H1 (cell line): ENCODE data around the gene CREB3L1. TPM values are rescaled to one million over a fixed set of nuclear protein-coding genes. Genes with fewer than 3 reads are reported as not detected.

Source experiments
- CTCF ChIA-PET: fragments of 300-600 bp; sonication (Branson Sonifier 250); formaldehyde crosslinking; loops from one replicate; lab custom pipeline; 2021; ENCODE audit not compliant: partially characterized antibody; lab: Charles Lee
- POLR2A ChIA-PET: fragments of 300-600 bp; sonication (Branson Sonifier 250); formaldehyde crosslinking; loops from one replicate; lab custom pipeline; 2021; ENCODE audit warnings: inconsistent platforms; ENCODE audit not compliant: partially characterized antibody; lab: Charles Lee
- DNase-seq, 2 experiments: peaks; one replicate each; pipeline versions ENCODE4 v3.0.0 to v3.0.0-alpha.2; 2010 to 2022; ENCODE audit warnings: low spot score in 2 of 2, low read depth in 1 of 2, mixed read lengths in 1 of 2
- FAIRE-seq: peaks from 2 replicates; lab custom pipeline; 2011; peaks lifted over from hg19 to GRCh38; lab: Jason Lieb, UNC
- H2AFZ ChIP-seq: 2 replicates; pipeline ENCODE4 v1.8.1; 2012; ENCODE audit warnings: low read length, inconsistent platforms
- H2AK5ac ChIP-seq: 2 replicates; pipeline ENCODE4 v1.6.1; 2013; ENCODE audit warnings: low read depth, low read length
- H2BK120ac ChIP-seq: replicated peaks from 2 replicates; pipeline ENCODE3; 2013; ENCODE audit warnings: low read depth, low read length, inconsistent platforms
- H2BK12ac ChIP-seq: 2 replicates; pipeline ENCODE4 v1.6.1; 2013; ENCODE audit warnings: low read depth, low read length
- H2BK15ac ChIP-seq: 2 replicates; pipeline ENCODE4 v1.6.1; 2013; ENCODE audit warnings: low read length
- H2BK20ac ChIP-seq: 2 replicates; pipeline ENCODE4 v1.6.1; 2013; ENCODE audit warnings: low read length
- H2BK5ac ChIP-seq: 2 replicates; pipeline ENCODE4 v1.6.1; 2013; ENCODE audit warnings: low read depth, low read length
- H3K14ac ChIP-seq: 2 replicates; pipeline ENCODE4 v1.6.1; 2013; ENCODE audit warnings: inconsistent platforms; ENCODE audit not compliant: insufficient read length
- H3K18ac ChIP-seq: 2 replicates; pipeline ENCODE4 v1.6.1; 2013; ENCODE audit warnings: low read length; ENCODE audit errors: extremely low read depth
- H3K23ac ChIP-seq: 2 replicates; pipeline ENCODE4 v1.6.1; 2013; ENCODE audit warnings: inconsistent platforms; ENCODE audit not compliant: insufficient read length
- H3K23me2 ChIP-seq: 2 replicates; pipeline ENCODE4 v1.6.1; 2013; ENCODE audit warnings: low read depth, low read length
- H3K27ac ChIP-seq: 2 replicates; pipeline ENCODE4 v1.6.1; 2011; ENCODE audit warnings: low read depth, low read length, inconsistent platforms
- H3K27me3 ChIP-seq, 4 experiments: replicated peaks in 1 of 4; 1 replicate in 1 of 4; 2 replicates in 3 of 4; pipeline versions ENCODE4 v1.6.1 to v1.8.1; 2011 to 2013; ENCODE audit warnings: low read length in 3 of 4, mild to moderate bottlenecking in 3 of 4, inconsistent platforms in 2 of 4, mixed read lengths in 2 of 4, moderate library complexity in 1 of 4; ENCODE audit not compliant: control insufficient read depth in 3 of 4, insufficient read depth in 3 of 4; ENCODE audit errors: extremely low read depth in 1 of 4
- H3K36me3 ChIP-seq, 4 experiments: 2 replicates each; pipeline versions ENCODE4 v1.6.1 to v1.8.1; 2011 to 2013; ENCODE audit warnings: mild to moderate bottlenecking in 4 of 4, low read length in 3 of 4, moderate library complexity in 2 of 4, control low read depth in 1 of 4, inconsistent platforms in 1 of 4; ENCODE audit not compliant: insufficient read depth in 4 of 4, control insufficient read depth in 2 of 4
- H3K4ac ChIP-seq: replicated peaks from 2 replicates; pipeline ENCODE3; 2013; ENCODE audit warnings: low read length, low read depth, mixed read lengths, inconsistent platforms; ENCODE audit not compliant: insufficient read length
- H3K4me1 ChIP-seq, 4 experiments: replicated peaks in 1 of 4; 1 replicate in 1 of 4; 2 replicates in 3 of 4; pipeline versions ENCODE4 v1.6.1 to v1.8.1; 2011 to 2013; ENCODE audit warnings: low read length in 3 of 4, inconsistent platforms in 2 of 4, mixed read lengths in 1 of 4; ENCODE audit not compliant: insufficient read depth in 4 of 4, control insufficient read depth in 3 of 4
- H3K4me2 ChIP-seq, 2 experiments: 2 replicates each; pipeline versions ENCODE4 v1.6.1 to v1.8.1; 2011 to 2013; ENCODE audit warnings: low read depth in 2 of 2, low read length in 2 of 2, control low read depth in 1 of 2, inconsistent platforms in 1 of 2, mild to moderate bottlenecking in 1 of 2; ENCODE audit not compliant: insufficient read depth in 1 of 2
- H3K4me3 ChIP-seq, 4 experiments: fragments of 200-600, 300-600 bp in 1 of 4; sonication (generic), shearing (Covaris generic), sonication (Bioruptor Twin) in 1 of 4; 2 replicates each; pipeline versions ENCODE4 v1.5.1 to v1.8.1; 2011 to 2016; ENCODE audit warnings: low read length in 4 of 4, low read depth in 3 of 4, control low read depth in 2 of 4, inconsistent platforms in 2 of 4, mild to moderate bottlenecking in 2 of 4, mixed read lengths in 1 of 4, moderate library complexity in 1 of 4; ENCODE audit not compliant: insufficient read depth in 2 of 4; ENCODE audit errors: extremely low read depth in 1 of 4
- H3K56ac ChIP-seq: replicated peaks from 2 replicates; pipeline ENCODE3; 2013; ENCODE audit warnings: low read depth, mild to moderate bottlenecking, mixed read lengths, low read length, inconsistent platforms; ENCODE audit not compliant: insufficient read length
- H3K79me1 ChIP-seq: 2 replicates; pipeline ENCODE4 v1.6.1; 2013; ENCODE audit warnings: low read depth, low read length, control low read depth
- H3K79me2 ChIP-seq, 2 experiments: 2 replicates each; pipeline versions ENCODE4 v1.6.1 to v1.8.1; 2012 to 2013; ENCODE audit warnings: low read length in 2 of 2, mild to moderate bottlenecking in 2 of 2, inconsistent platforms in 1 of 2; ENCODE audit not compliant: insufficient read depth in 2 of 2, control insufficient read depth in 1 of 2
- H3K9ac ChIP-seq, 4 experiments: replicated peaks in 1 of 4; 1 replicate in 1 of 4; 2 replicates in 3 of 4; pipeline versions ENCODE4 v1.6.1 to v1.8.1; 2011 to 2013; ENCODE audit warnings: low read depth in 3 of 4, low read length in 3 of 4, control low read depth in 2 of 4, mild to moderate bottlenecking in 2 of 4, moderate library complexity in 2 of 4, inconsistent platforms in 1 of 4; ENCODE audit errors: extremely low read depth in 1 of 4
- H3K9me3 ChIP-seq, 2 experiments: 2 replicates each; pipeline versions ENCODE4 v1.6.1 to v1.8.1; 2012 to 2013; ENCODE audit warnings: mild to moderate bottlenecking in 2 of 2, moderate library complexity in 2 of 2, control low read depth in 1 of 2, inconsistent platforms in 1 of 2, low read depth in 1 of 2, low read length in 1 of 2, mixed read lengths in 1 of 2; ENCODE audit not compliant: insufficient read depth in 2 of 2
- H4K20me1 ChIP-seq, 2 experiments: replicated peaks in 1 of 2; 2 replicates each; pipeline versions ENCODE3 to v1.8.1; 2011 to 2013; ENCODE audit warnings: inconsistent platforms in 2 of 2, low read length in 2 of 2, mild to moderate bottlenecking in 1 of 2; ENCODE audit not compliant: insufficient read depth in 2 of 2, control insufficient read depth in 1 of 2
- H4K5ac ChIP-seq: 2 replicates; pipeline ENCODE4 v1.6.1; 2013; ENCODE audit warnings: low read length, low read depth, mixed read lengths, inconsistent platforms; ENCODE audit not compliant: insufficient read length
- H4K8ac ChIP-seq: 2 replicates; pipeline ENCODE4 v1.8.0; 2013; ENCODE audit warnings: mild to moderate bottlenecking, moderate library complexity, low read length, inconsistent platforms; ENCODE audit not compliant: insufficient read depth; ENCODE audit errors: extremely low read depth
- H4K91ac ChIP-seq: replicated peaks from 2 replicates; pipeline ENCODE3; 2013; ENCODE audit warnings: low read length, mixed read lengths, inconsistent platforms; ENCODE audit not compliant: insufficient read length
- CHD1 ChIP-seq: IDR thresholded peaks from 2 replicates; pipeline ENCODE4 v1.6.1; 2012; ENCODE audit warnings: low read depth, low read length, improper control_type of control experiment
- JUN ChIP-seq: IDR thresholded peaks from 2 replicates; pipeline ENCODE4 v1.6.1; 2011; ENCODE audit warnings: low read depth, mild to moderate bottlenecking, improper control_type of control experiment, low read length
- JUND ChIP-seq: IDR thresholded peaks from 2 replicates; pipeline ENCODE4 v1.6.1; 2011; ENCODE audit warnings: mild to moderate bottlenecking, improper control_type of control experiment, low read length
- TBP ChIP-seq: IDR thresholded peaks from 2 replicates; pipeline ENCODE4 v1.6.1; 2011; ENCODE audit warnings: low read depth, low read length, improper control_type of control experiment
- TEAD4 ChIP-seq: IDR thresholded peaks from 2 replicates; pipeline ENCODE4 v1.6.1; 2012; ENCODE audit warnings: low read depth, low read length, inconsistent platforms, mixed read lengths
- WGBS, 2 experiments: shearing (Covaris generic) in 1 of 2; methylation state at CpG; one replicate each; pipeline versions ENCODE4 v1.1.6 to v1.1.7; 2013 to 2015; ENCODE audit warnings: low lambda C conversion rate in 2 of 2, mixed read lengths in 2 of 2, inconsistent platforms in 1 of 2, low coverage in 1 of 2, missing lambda C conversion rate in 1 of 2; ENCODE audit not compliant: insufficient replicate concordance in 2 of 2, insufficient coverage in 1 of 2, insufficient read length in 1 of 2; ENCODE audit errors: extremely low coverage in 1 of 2, missing lambda C conversion rate in 1 of 2; 5-methylcytosine and 5-hydroxymethylcytosine counted together
- polyA plus RNA-seq, 7 experiments: library from polyadenylated mRNA; depleted of rRNA in 3 of 7; stranded (reverse) in 5 of 7; unstranded in 2 of 7; fragments of >200 nt in 5 of 7; fragments of 200-250 nt in 2 of 7; gene quantifications; 1 replicate in 5 of 7; 2 replicates in 1 of 7; 4 replicates in 1 of 7; pipeline versions ENCODE4 v1.2.1 to v1.2.3, GENCODE V29; 2011 to 2013; ENCODE audit warnings: missing spikeins in 2 of 7, mixed read lengths in 2 of 7
- total RNA-seq: library from RNA; stranded (reverse); fragmentation: NEBNext Ultra II Directional; extraction: Animal tissue kit (Norgen Biotek cat#: 25700); gene quantifications from 2 replicates; pipeline ENCODE4 v1.2.1, GENCODE V29; 2021

CREB3L1 gene
- total and polyA plus RNA-seq, 2 of the 8 experiments (the other 6 are each of a cell fraction or from before 2014, with no cell fraction given), result 4.1 to 12.7 TPM

- H3K4me2 ChIP-seq, result no peak overlapping the region
- ChIA-PET CTCF (interaction anchor here (0.7 to 21.7 kb wide), 11 partner anchors 9 to 117 kb away, joined by 3 to 858 read pairs (median 5); partner anchors contain the start of gene CREB3L1), POLR2A (interaction anchor here (0.7 to 5.0 kb wide), 9 partner anchors 11 to 82 kb away, joined by 3 to 41 read pairs (median 4); partner anchors contain the start of gene CREB3L1)
- H3K4ac ChIP-seq, result no peak overlapping the region
- no peak overlapping the region for H3K14ac ChIP-seq
- H4K8ac ChIP-seq, result no peak overlapping the region
- 0 out of 2 replicates have a peak overlapping the region, but pooled peaks have one; percentile 42 for H3K27ac ChIP-seq
- H4K5ac ChIP-seq, result no peak overlapping the region
- peaks cover 2% of the 10 kb centered on the region; the same call in 1 of the 2 replicates for H3K23me2 ChIP-seq
- H3K18ac ChIP-seq, result peak overlapping the region; percentile 34; the same call in 1 of the 2 replicates
- H3K9me3 ChIP-seq, result no peaks in the 10 kb centered on the region; a peak in 1 of 4 replicates
- peak overlapping the region; percentile 78 for H2BK12ac ChIP-seq
- no peak overlapping the region for H3K56ac ChIP-seq
- no peak overlapping the region for H2BK15ac ChIP-seq
- no peak overlapping the region for H3K9ac ChIP-seq
- H2AK5ac ChIP-seq, result 0 out of 2 replicates have a peak overlapping the region, but pooled peaks have one; percentile 61
- 0 out of 2 replicates have a peak overlapping the region, but pooled peaks have one; percentile 36 for H2AFZ ChIP-seq
- H3K4me3 ChIP-seq, result no peak overlapping the region
- H3K79me2 ChIP-seq, result no peaks in the 10 kb centered on the region
- DNase-seq (no peak), FAIRE-seq (no peak)
- H2BK20ac ChIP-seq, result peak overlapping the region; percentile 38; the same call in 1 of the 2 replicates
- 86% methylated on average over 19 of the region's 19 CpGs; no CpG with 5 or more reads in 1 of the 2 experiments for WGBS, 2 experiments
- H4K91ac ChIP-seq, result no peak overlapping the region
- no peaks in the 10 kb centered on the region for H3K27me3 ChIP-seq
- peak overlapping the region; percentile 21 for H2BK5ac ChIP-seq
- H3K23ac ChIP-seq, result no peak overlapping the region
- H2BK120ac ChIP-seq, result no peak overlapping the region
- H3K4me1 ChIP-seq, result peaks cover 0 to 4% (median 1%) of the 10 kb centered on the region in 4 experiments; a peak in 4 of 7 replicates
- no peaks in the 10 kb centered on the region for H3K79me1 ChIP-seq
- no peaks in the 10 kb centered on the region for H3K36me3 ChIP-seq
- no peaks in the 10 kb centered on the region for H4K20me1 ChIP-seq
- TF ChIP-seq TBP (no peak), JUN (peak; percentile 46; the same call in 1 of the 2 replicates), JUND (peak; percentile 93), CHD1 (no peak), TEAD4 (0 out of 2 replicates have a peak, but pooled peaks have one; percentile 42)
Measured at GRCh38 chr11:46248289-46249102, 29.0 kb upstream of the CREB3L1 start.
